Epithelial cell of prostate (primary cell): ENCODE results near the gene ZNF462.
A peak's percentile ranks its signal among the peaks of the same experiment; 100 is the strongest.

Experiments used
- DNase-seq: peaks from one replicate; pipeline ENCODE4 v3.0.0-alpha.2; 2011; ENCODE audit warnings: low read depth, low spot score
- H3K27ac ChIP-seq: fragments of 450-650 bp; 2 replicates; pipeline ENCODE4 v1.5.1; 2017; ENCODE audit warnings: mild to moderate bottlenecking

Gene ZNF462

GRCh38 chr9:107033966-107034365 lies 171.0 kb downstream of the ZNF462 start:
- no peak overlapping the region for H3K27ac ChIP-seq
- DNase-seq = no peak

GRCh38 chr9:107034831-107035230 lies 171.9 kb downstream of the ZNF462 start:
- H3K27ac ChIP-seq = no peak overlapping the region
- no peak for DNase-seq

GRCh38 chr9:107036367-107036766 lies 173.4 kb downstream of the ZNF462 start:
- no peak for DNase-seq
- no peak overlapping the region for H3K27ac ChIP-seq

- DNase-seq = peak; percentile 76
- no peak overlapping the region for H3K27ac ChIP-seq
Observed at GRCh38 chr9:107039542-107039941, 176.6 kb downstream of the ZNF462 start.

- no peak for DNase-seq
- H3K27ac ChIP-seq = no peak overlapping the region
Observed at GRCh38 chr9:107042606-107043005, 179.6 kb downstream of the ZNF462 start.

- no peak overlapping the region for H3K27ac ChIP-seq
- no peak for DNase-seq
Observed at GRCh38 chr9:107043886-107044285, 180.9 kb downstream of the ZNF462 start.

GRCh38 chr9:107044872-107045271 lies 181.9 kb downstream of the ZNF462 start:
- no peak overlapping the region for H3K27ac ChIP-seq
- DNase-seq = no peak

GRCh38 chr9:107046692-107047091 lies 183.7 kb downstream of the ZNF462 start:
- H3K27ac ChIP-seq = no peak overlapping the region
- no peak for DNase-seq

- no peak overlapping the region for H3K27ac ChIP-seq
Observed at GRCh38 chr9:107049046-107049802, 186.3 kb downstream of the ZNF462 start.

GRCh38 chr9:107049803-107050184 lies 186.8 kb downstream of the ZNF462 start:
- no peak overlapping the region for H3K27ac ChIP-seq
- no peak for DNase-seq

More at GRCh38 chr9:107049046-107049802, 186.3 kb downstream of the ZNF462 start:
- DNase-seq = no peak

- no peak for DNase-seq
- H3K27ac ChIP-seq = no peak overlapping the region
Observed at GRCh38 chr9:107051392-107051791, 188.4 kb downstream of the ZNF462 start.

- H3K27ac ChIP-seq = no peak overlapping the region
- no peak for DNase-seq
Observed at GRCh38 chr9:107054146-107054545, 191.2 kb downstream of the ZNF462 start.

GRCh38 chr9:107059220-107059619 lies 196.3 kb downstream of the ZNF462 start:
- no peak for DNase-seq
- no peak overlapping the region for H3K27ac ChIP-seq

GRCh38 chr9:107060062-107060461 lies 197.1 kb downstream of the ZNF462 start:
- H3K27ac ChIP-seq = no peak overlapping the region
- no peak for DNase-seq
